ENCODE data around the gene CACNG4.
"Not testable (repeated sequence)": the region's sequence is repeated elsewhere in the genome, so short reads cannot be mapped to it uniquely, and the experiment has no call there.

Gene CACNG4

DNA sequence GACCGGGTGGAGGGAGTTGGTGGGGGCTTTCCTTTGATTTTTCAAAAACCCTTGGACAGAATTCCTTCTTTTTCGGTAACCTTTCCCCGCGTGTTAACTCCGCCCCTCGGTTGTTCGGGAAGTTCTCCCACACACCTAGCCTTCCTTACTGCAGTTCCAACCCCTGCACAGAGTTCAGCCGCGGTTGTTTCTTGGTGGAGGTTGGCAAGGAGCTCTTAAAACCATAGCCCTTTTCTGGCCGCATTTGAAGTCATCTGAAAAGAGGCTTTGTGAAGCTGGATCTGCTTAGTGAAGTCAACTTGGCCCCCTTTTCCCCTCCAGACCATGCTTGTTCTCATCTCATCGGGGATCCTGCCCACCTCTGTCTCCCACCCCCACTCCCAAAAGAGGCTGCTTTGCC lies 1.8 kb downstream of the CACNG4 start:
- DNase-seq: no peak

DNA sequence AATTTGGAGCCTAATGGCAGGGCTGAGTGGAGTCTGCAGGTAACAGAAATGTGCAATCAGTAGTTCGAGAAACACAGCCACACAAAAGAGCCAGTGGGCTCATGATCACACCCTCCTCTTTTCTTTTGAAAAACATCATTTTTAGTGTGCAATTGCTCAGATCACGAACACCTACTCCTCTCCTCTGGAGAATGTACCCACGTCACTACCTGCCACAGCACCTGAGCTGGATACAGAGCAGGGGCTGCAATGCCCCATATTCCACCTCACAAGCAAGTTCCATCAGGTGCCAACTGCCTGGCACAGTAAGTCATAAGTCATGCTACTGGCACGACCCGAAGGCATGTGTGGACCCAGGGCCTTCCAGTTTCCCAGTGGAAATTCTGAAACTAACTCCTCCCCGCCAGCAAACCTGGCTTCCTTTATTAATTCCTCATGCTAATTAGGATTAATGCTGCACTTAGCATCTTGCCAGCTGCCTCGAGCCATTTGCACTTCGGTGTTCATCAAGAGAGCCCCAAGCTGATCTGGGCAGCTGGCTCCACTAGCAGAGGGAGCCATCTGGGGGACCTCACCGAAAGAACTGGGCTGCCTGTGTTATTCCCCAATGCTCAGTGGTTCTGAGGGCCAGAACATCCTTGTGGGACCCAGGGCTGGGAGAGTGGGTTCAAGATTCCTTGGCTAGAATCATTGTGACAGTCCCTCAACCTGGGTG lies 2.4 kb downstream of the CACNG4 start:
- DNase-seq: no peak

DNA sequence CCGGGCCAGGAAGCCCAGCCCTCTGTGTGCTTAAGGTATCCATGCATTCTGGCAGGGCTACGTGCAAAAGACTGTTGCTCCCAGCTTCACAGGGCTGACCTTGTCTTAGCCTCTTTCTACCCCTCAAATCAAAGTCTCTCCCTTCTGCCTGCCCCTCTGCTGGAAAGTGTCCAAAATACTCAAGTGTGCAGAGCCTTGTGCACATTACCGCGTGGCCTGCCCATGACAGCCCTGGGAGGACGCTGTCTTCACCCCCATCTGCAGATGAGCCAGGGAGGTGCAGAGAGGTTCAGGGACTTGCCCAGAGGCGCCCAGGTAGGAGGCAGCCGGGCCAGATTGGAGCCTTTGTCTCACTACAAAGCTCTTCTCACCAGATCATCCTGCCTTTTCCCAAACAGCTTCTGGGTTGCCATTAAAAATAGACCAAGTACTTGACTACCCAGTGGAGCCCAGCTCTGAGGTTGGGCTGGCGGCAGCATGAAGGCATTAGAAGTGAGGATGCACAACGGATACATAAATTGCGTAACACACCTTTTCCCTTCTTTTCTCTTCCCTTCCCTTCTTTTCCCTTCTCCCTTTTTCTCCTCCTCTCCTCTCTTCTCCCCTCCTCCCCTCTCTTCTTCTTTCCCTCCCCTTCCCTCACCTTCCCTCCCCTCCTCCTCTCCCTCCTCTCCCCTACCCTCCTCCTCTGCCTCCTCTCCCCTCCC lies 3.5 kb downstream of the CACNG4 start:
- DNase-seq: no peak

- no peak for DNase-seq
Measured at GRCh38 chr17:66968916-66969315, 4.4 kb downstream of the CACNG4 start.

DNA sequence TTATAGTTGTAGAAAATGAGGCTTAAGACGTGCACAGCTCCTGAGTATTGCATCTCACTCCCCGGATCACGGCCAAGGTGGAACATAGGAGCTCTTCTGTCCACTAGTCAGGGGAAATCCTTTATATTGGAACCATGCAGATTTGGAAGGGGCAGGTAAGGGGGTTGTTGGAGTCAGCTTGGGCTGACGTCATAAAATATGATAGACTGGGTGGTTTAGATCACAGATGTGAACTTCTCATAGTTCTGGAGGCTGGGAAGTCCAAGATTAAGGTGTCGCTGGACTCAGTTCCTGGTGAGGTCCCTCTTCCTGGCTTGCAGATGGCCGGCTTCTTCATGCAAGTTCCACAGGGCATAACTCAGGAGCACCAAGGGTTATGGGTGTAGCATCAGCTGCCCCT lies 5.6 kb downstream of the CACNG4 start:
- no peak for DNase-seq

- no peak for DNase-seq
Measured at GRCh38 chr17:66970797-66971196, 6.3 kb downstream of the CACNG4 start.

GRCh38 chr17:66971264-66971663 lies 6.8 kb downstream of the CACNG4 start:
- no peak for DNase-seq

DNA sequence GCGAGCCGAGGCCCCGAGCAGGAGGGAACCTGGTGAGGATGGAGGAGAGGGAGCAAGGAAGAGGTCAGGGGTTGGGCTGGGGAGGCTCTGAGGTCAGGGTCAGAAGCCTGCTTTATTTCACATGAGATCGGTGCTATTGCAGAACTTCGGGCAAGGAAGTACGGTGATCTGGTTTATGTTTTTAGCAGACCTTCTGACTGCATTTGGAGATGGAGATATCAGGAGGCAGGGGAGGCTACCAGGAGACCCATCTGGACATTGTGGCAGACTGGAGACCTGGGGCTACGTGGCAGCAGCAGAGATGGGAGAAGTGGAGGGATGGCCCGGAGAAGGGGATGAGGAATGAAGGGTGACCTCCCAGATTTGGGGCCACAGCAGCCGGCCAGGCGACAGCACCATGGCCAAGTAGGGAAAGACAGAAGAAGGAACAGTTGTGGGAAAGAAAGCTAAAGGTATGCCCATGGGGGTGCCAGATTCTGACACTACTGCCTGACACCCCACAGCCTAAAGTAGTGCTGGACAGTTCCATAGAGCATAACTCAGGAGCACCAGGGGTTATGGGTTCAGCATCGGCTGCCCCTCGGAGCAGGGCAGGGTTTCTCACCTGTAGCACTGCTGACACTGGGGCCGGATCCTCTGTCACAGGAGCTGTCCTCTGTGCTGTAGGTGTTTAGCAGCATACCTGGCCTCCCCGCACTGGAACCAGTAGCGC lies 7.4 kb downstream of the CACNG4 start:
- no peak for DNase-seq

DNA sequence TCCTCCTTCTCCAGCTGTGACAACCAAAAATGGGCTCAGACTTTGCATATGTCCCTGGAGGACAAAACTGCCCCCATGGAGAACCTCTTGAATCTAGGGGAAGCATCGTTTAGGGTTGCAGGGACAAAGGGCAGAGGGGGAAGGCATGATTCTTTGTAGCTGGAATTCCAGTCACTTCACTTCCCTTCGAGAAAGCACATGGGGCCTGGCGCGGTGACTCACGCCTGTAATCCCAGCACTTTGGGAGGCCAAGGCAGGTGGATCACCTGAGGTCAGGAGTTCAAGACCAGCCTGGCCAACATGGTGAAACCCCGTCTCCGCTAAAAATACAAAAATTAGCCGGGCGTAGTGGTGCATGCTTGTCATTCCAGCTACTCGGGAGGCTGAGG lies 7.9 kb downstream of the CACNG4 start:
- DNase-seq: not testable (repeated sequence)

GRCh38 chr17:66975188-66975587 lies 10.7 kb downstream of the CACNG4 start:
- no peak for DNase-seq

DNA sequence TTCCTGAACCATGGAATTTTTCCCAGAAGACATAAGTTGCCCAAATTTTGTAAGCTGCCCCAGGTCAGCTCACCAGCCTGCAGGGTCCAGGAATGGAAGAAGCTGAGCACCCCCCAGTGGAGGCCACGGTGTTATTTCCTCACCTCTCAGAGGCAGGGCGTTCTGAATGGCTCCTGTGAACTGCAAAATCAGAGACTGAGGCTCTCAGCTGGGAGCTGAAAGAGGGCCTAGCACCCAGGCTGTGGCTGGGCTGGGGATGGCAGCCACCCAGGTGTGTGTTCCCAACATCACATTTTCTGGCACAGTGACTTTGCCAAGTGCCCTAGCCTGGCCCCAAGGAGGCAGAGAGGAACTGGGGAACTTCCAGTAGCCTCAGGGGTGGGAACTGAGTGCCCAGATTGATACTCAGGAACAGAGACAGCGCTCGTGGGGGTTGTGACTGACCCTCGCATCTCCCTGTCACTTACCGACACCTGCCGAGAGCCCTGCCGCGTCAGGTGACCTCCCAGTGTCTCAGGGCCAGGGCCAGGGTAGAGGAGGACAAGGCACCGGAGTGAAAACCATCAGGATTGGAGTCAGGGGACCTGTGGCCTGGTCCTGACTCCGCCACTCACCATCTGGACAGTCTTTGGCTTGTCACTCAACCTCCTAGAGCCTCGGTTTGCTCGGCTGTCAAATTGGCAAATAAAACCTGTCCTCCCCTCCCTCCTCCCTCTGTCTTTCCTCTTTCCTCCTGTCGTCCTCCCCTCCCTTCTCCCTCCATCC lies 11.3 kb downstream of the CACNG4 start:
- DNase-seq: no peak

DNA sequence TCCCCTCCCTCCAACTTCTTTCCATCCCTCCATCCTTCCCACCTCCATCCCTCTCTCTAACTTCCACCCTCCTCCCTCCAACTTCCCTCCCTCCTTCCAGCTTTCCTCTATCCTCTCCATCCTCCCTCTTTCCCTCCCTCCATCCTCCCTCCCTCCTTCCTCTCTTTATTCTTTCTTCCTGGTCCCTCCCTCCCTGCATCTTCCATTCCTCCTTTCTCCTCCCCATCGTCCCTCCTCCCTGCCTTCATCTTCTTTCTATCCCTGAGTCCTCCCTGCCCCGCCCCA lies 11.8 kb downstream of the CACNG4 start:
- DNase-seq: no peak

- DNase-seq: no peak
Measured at GRCh38 chr17:66976781-66977201, 12.3 kb downstream of the CACNG4 start.

DNA sequence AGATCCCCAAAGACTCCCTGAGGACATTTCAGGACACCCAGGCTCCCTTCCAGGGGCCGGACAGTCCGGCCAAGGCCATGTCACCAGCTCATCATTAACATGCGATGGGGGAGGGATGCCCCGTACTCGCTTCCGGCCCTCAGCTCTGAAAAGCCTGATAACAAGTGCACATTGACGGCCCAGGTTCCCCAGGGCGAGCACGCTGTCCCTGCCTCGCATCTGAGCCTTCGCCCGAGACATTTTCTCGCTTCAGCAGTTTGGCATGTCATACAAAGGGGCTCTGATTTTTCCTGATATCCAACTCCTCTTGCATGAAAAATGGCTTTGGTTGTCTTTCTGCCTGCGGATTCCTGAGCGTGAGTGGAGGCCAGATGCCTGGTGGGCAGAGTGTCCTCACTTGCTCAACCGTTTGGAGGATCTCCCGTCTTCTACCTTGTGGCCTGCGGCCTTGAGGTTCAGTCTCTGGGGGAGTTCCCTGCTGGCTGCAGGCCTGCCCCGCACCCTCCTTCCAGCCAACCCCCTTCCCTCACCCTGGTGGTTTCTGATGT lies 14.1 kb downstream of the CACNG4 start:
- no peak for DNase-seq

- no peak for DNase-seq
Measured at GRCh38 chr17:66980896-66981295, 16.4 kb downstream of the CACNG4 start.

DNA sequence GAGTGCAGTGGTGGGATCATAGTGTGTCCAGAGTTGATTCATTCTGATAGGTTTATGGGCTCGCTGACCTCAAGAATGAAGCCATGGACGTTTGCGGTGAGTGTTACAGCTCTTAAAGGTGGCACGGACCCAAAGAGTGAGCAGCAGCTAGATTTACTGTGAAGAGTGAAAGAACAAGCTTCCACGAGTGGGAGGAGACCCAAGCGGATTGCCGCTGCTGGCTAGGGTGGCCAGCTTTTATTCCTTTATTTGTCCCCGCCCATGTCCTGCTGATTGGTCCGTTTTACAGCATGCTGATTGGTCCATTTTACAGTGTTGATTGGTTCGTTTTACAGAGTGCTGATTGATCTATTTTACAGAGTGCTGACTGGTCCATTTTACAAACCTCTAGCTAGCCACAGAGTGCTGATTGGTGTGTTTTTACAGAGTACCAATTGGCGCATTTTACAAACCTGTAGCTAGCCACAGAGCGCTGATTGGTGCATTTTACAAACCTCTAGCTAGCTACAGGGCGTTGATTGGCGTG lies 17.5 kb downstream of the CACNG4 start:
- no peak for DNase-seq

DNA sequence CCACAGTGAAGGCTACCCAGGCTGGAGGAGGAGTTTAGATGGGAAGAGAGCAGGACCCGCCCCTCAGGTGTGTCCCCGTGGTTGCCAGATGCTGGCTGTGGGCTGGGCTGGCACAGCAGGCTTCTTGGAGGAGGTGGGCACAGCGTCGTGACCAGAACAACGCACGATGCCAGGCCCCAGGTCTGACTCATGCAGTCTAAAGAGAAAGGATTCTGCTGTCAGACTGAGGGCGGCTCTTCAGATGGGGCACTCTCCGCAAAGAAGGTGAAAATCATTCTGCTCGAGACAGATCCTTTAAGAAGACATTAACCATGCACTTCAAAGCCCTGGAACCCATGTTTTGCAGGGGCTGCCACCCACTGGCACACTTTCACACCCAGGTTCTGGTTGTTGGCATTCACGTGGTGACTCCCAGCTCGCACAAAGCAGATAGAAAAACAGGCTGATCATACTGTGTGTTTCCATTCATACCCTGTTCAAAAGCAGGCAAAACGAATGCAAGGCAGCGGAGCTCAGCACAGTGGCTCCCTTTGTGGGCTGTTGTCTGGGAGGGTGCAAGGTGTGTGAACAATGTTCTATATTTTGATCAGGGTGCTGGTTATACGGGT lies 19.0 kb downstream of the CACNG4 start:
- no peak for DNase-seq

DNA sequence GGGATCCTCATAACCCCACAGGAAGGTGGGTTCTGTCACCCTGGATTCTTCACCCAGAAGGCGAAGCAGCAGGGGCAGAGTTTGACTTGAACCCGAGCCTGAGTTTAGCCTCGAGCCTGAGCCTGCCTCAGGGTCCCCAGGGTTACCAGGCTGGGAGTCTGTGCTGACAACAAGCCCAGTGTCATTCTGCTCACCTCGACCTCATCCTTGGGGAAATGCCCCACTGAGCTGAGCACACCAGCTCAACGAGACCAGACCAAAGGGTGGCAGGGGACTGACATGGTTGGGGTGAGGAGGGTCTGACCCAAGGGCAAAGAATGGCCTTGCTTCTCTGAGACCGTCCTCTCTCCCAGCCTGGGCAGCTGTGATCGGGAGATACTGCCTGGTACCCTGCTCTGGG lies 20.2 kb downstream of the CACNG4 start:
- no peak for DNase-seq

- DNase-seq: no peak
Measured at GRCh38 chr17:66985338-66986237, 21.1 kb downstream of the CACNG4 start.

- DNase-seq: no peak
Measured at GRCh38 chr17:66986659-66987058, 22.2 kb downstream of the CACNG4 start.

DNA sequence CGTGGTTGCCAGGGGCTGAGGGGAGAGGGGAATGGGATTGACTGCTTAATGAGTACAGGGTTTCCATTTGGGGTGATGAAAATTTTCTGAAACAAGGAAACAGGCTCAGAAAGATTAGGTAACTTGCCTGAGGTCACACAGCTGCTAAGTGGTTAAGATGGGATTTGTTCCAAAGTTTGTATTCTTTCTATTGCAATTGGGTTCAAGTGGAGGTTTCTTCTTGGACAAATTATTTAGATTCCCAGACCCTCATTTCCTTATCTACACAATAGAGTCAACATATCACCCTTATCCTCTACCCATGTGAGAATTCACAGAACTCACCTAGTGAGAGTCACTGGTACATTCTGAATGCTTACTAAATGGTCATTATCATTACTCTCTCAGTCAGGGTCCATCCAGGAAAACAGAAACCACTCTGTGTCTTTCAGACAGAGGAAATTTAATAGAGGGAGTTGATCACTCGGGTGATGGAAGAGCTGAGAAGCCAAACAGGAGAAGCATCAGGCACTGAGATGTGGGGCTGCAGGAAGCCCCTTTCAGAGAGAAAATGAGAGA lies 22.6 kb downstream of the CACNG4 start:
- no peak for DNase-seq
